Astrocyte (in vitro differentiated cells and primary cell): ENCODE results near the gene DROSHA.

Source experiments
- EZH2 ChIP-seq: IDR thresholded peaks from 2 replicates; pipeline ENCODE4 v1.6.1; 2012; ENCODE audit warnings: mild to moderate bottlenecking, low read length, inconsistent platforms; ENCODE audit not compliant: insufficient read depth
- TF ChIP-seq, protein P1 (sequence below): IDR thresholded peaks from 2 replicates; pipeline ENCODE4 v1.5.1; 2011; ENCODE audit warnings: low read depth, mild to moderate bottlenecking, inconsistent platforms, low read length, moderate library complexity; ENCODE audit not compliant: insufficient read depth

DNA sequence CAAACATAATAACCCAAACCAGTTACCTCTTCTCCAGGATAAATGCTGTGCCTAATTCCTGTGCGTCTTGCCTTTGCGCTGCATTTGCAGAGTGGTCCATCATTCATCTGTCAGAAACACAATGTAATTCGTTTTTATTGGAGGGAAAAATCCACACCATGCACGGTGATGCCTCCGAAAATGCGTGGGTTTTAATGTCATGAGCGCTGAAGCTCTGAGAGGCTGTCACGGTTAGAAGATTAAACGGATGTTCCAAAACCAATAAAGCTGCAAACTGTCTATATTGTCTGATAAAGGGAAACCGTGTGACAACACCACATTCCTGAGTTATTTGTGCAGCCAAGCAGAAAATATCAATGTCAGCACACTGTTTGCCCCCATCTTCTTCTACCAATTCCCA, 27.4 kb downstream of the DROSHA start:
- TF ChIP-seq, protein P1, sequence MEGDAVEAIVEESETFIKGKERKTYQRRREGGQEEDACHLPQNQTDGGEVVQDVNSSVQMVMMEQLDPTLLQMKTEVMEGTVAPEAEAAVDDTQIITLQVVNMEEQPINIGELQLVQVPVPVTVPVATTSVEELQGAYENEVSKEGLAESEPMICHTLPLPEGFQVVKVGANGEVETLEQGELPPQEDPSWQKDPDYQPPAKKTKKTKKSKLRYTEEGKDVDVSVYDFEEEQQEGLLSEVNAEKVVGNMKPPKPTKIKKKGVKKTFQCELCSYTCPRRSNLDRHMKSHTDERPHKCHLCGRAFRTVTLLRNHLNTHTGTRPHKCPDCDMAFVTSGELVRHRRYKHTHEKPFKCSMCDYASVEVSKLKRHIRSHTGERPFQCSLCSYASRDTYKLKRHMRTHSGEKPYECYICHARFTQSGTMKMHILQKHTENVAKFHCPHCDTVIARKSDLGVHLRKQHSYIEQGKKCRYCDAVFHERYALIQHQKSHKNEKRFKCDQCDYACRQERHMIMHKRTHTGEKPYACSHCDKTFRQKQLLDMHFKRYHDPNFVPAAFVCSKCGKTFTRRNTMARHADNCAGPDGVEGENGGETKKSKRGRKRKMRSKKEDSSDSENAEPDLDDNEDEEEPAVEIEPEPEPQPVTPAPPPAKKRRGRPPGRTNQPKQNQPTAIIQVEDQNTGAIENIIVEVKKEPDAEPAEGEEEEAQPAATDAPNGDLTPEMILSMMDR: no peak
- no peak for TF ChIP-seq EZH2
